ENCODE results near the gene ASB15. TPM values are rescaled to one million over a fixed set of nuclear protein-coding genes. Genes with fewer than 3 reads are reported as not detected.

The ASB15 gene
- total and polyA plus RNA-seq, 2 donors (not counting 3 experiments of a cell fraction or from before 2014, with no cell fraction given), result not detected

DNA sequence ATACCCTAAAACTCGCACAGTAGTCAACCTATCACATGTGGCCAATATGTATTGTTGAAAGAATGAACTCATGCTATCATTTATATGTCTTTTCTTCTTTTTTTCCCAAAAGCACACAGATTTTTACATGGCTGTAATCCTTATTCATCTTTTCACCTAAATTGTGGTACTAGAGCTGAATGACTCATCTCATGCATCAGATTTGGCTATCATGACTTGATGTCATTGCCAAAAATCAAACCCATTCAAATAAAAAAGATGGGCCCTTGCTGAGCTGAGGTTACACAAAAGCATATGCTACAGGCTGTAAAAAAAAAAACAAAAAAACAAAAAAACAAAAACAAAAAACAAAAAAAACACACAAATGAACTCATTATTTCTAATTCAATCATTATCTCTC, 50.8 kb downstream of the ASB15 start:
- no TSS peak for BruUV-seq (replicated peaks)
- ChIA-PET CTCF (interaction anchor here (0.9 to 1.8 kb wide), 4 partner anchors 8 to 49 kb away, joined by 3 to 6 read pairs (median 3); no protein-coding TSS in a partner anchor), POLR2A (no interaction called here)
- FAIRE-seq, result no peak
- H3K27ac ChIP-seq (ENCODE audit: insufficient read depth, low read depth, low read length), result no peak overlapping the region
- H3K27me3 ChIP-seq (ENCODE audit: control insufficient read depth in 2 of 2, insufficient read depth in 2 of 2, low read length in 2 of 2), result no peaks in the 10 kb centered on the region
- H3K36me3 ChIP-seq (ENCODE audit: control insufficient read depth in 2 of 2, extremely low read depth in 1 of 2, insufficient read depth in 2 of 2, low read length in 2 of 2), result no peaks in the 10 kb centered on the region
- TF ChIP-seq, protein P1, sequence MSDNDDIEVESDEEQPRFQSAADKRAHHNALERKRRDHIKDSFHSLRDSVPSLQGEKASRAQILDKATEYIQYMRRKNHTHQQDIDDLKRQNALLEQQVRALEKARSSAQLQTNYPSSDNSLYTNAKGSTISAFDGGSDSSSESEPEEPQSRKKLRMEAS (IDR thresholded peaks at IDR 0.05; ENCODE audit: insufficient read depth, insufficient read length), result no peak
- TF ChIP-seq POLR2A (IDR thresholded peaks at IDR 0.05; ENCODE audit: low read depth, low read length) (no peak), JUN (IDR thresholded peaks at IDR 0.05; ENCODE audit: borderline replicate concordance, insufficient read depth, insufficient read length, low read depth) (no peak), GATA2 (IDR thresholded peaks at IDR 0.05; ENCODE audit: insufficient read depth, insufficient read length, low read depth, low read length) (no peak), MYC (IDR thresholded peaks at IDR 0.05; ENCODE audit: low read depth, low read length) (no peak), FOS (IDR thresholded peaks at IDR 0.05; ENCODE audit: borderline replicate concordance, insufficient read depth, low read length) (no peak), POLR2AphosphoS5 (IDR thresholded peaks at IDR 0.05; ENCODE audit: insufficient read depth, low read depth, low read length) (no peak), EZH2 (IDR thresholded peaks at IDR 0.05; ENCODE audit: borderline replicate concordance, low read depth, low read length, severe bottlenecking) (no peak)
- TF ChIP-seq, protein P2, sequence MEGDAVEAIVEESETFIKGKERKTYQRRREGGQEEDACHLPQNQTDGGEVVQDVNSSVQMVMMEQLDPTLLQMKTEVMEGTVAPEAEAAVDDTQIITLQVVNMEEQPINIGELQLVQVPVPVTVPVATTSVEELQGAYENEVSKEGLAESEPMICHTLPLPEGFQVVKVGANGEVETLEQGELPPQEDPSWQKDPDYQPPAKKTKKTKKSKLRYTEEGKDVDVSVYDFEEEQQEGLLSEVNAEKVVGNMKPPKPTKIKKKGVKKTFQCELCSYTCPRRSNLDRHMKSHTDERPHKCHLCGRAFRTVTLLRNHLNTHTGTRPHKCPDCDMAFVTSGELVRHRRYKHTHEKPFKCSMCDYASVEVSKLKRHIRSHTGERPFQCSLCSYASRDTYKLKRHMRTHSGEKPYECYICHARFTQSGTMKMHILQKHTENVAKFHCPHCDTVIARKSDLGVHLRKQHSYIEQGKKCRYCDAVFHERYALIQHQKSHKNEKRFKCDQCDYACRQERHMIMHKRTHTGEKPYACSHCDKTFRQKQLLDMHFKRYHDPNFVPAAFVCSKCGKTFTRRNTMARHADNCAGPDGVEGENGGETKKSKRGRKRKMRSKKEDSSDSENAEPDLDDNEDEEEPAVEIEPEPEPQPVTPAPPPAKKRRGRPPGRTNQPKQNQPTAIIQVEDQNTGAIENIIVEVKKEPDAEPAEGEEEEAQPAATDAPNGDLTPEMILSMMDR (IDR thresholded peaks at IDR 0.05; ENCODE audit: extremely low read depth in 1 of 2, insufficient read depth in 1 of 2, low read depth in 1 of 2, low read length in 2 of 2), result no peak
- H3K9me1 ChIP-seq (replicated peaks; ENCODE audit: control insufficient read depth, extremely low read depth, insufficient read depth, low read length), result no peaks in the 10 kb centered on the region
- H3K9ac ChIP-seq (replicated peaks; ENCODE audit: extremely low read depth, insufficient read depth, low read length), result no peak overlapping the region
- intact Hi-C loops (cut with micrococcal nuclease), result no loop called here
- H3K4me1 ChIP-seq (ENCODE audit: control insufficient read depth, extremely low read depth, insufficient read depth, low read length), result peaks cover 15% of the 10 kb centered on the region
- no peak overlapping the region for H2AFZ ChIP-seq (ENCODE audit: low read depth, low read length)
- H3K4me3 ChIP-seq (replicated peaks in 1 of 3; ENCODE audit: insufficient read depth in 1 of 3, low read depth in 1 of 3, low read length in 3 of 3), result no peak overlapping the region
- DNase-seq (ENCODE audit: low read depth, low spot score), result no peak
- no peak overlapping the region for H3K4me2 ChIP-seq (ENCODE audit: insufficient read depth, low read length)
- H3K79me2 ChIP-seq (ENCODE audit: control insufficient read depth, insufficient read depth, low read length), result no peaks in the 10 kb centered on the region
- H3K9me3 ChIP-seq (replicated peaks; ENCODE audit: control insufficient read depth, insufficient read depth, low read length), result no peaks in the 10 kb centered on the region
- H4K20me1 ChIP-seq (replicated peaks; ENCODE audit: control insufficient read depth, extremely low read depth, insufficient read depth, low read length), result no peaks in the 10 kb centered on the region
- dilution Hi-C loops (cut with MboI; ENCODE audit: extremely low pct_ligation_motif_present, low sequenced_read_pairs), result no loop called here

All from endothelial cell of umbilical vein (primary cell).